HEK293T (cell line): Measurements from ENCODE around the gene PLA2G10.
"Not testable (repeated sequence)": the region's sequence is repeated elsewhere in the genome, so short reads cannot be mapped to it uniquely, and the experiment has no call there.

Source experiments
- CTCF ChIA-PET: fragments of 350-600 bp; formaldehyde crosslinking; extraction: SDS; loops from one replicate; lab custom pipeline; 2021; ENCODE audit warnings: antibody characterized with exemption, inconsistent platforms; lab: Yijun Ruan, JAX
- POLR2A ChIA-PET: fragments of 350-600 bp; formaldehyde crosslinking; extraction: SDS; loops from one replicate; lab custom pipeline; 2020; ENCODE audit warnings: antibody characterized with exemption, inconsistent platforms; lab: Yijun Ruan, JAX
- DNase-seq: peaks from one replicate; pipeline ENCODE4 v3.0.0; 2012; ENCODE audit warnings: mixed read lengths; ENCODE audit errors: extremely low spot score
- ARNT ChIP-seq: fragments of 450-650 bp; IDR thresholded peaks from 2 replicates; pipeline ENCODE4 v1.6.1; 2017; ENCODE audit warnings: mild to moderate bottlenecking
- BHLHE40 ChIP-seq: fragments of 450-650 bp; IDR thresholded peaks from 2 replicates; pipeline ENCODE4 v1.6.1; 2016; ENCODE audit warnings: mild to moderate bottlenecking, moderate library complexity, borderline replicate concordance
- CTBP1 ChIP-seq: fragments of 450-650 bp; IDR thresholded peaks from 2 replicates; pipeline ENCODE4 v1.6.1; 2016; ENCODE audit warnings: borderline replicate concordance
- FOXA1 ChIP-seq: fragments of 450-650 bp; IDR thresholded peaks from 2 replicates; pipeline ENCODE4 v1.6.1; 2016; ENCODE audit warnings: mild to moderate bottlenecking
- HDGF ChIP-seq: fragments of 450-650 bp; IDR thresholded peaks from 2 replicates; pipeline ENCODE4 v1.6.1; 2017; ENCODE audit warnings: antibody characterized with exemption, borderline replicate concordance
- L3MBTL2 ChIP-seq: fragments of 450-650 bp; conservative IDR thresholded peaks from 2 replicates; pipeline ENCODE4 v1.6.1; 2016; ENCODE audit warnings: mild to moderate bottlenecking
- LEF1 ChIP-seq: fragments of 450-650 bp; IDR thresholded peaks from 2 replicates; pipeline ENCODE4 v1.6.1; 2017; ENCODE audit warnings: mild to moderate bottlenecking, borderline replicate concordance
- NFRKB ChIP-seq: fragments of 450-650 bp; IDR thresholded peaks from 2 replicates; pipeline ENCODE4 v1.6.1; 2016; ENCODE audit warnings: mild to moderate bottlenecking, moderate library complexity
- SP1 ChIP-seq: fragments of 450-650 bp; IDR thresholded peaks from 2 replicates; pipeline ENCODE4 v1.6.1; 2017
- SUZ12 ChIP-seq: fragments of 450-650 bp; IDR thresholded peaks from 2 replicates; pipeline ENCODE4 v1.6.1; 2016; ENCODE audit warnings: mild to moderate bottlenecking
- ZNF384 ChIP-seq: fragments of 450-650 bp; IDR thresholded peaks from 2 replicates; pipeline ENCODE4 v1.6.1; 2016
- TF ChIP-seq, protein P1 (sequence below): fragments of 450-650 bp; IDR thresholded peaks from 2 replicates; pipeline ENCODE4 v1.6.1; 2016

Gene PLA2G10

DNA sequence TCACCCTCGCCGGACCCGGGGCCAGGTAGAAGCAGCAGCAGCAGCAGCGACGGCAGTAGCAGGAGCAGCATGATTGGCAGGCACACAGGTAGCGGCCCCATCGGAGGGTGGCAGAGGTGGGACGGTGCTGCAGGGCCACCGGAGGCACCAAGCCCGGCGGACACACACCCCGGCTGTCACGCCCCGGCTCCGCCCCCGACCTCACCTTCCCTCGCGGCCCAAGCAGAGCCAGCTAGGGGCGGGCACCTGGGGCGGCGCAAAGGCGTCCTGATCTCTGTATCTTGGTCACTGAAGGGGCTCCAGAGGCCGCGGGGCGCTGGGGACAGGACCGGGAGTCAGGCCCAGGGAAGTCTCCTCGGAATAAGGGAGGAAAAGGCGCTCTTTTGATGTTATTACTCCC lies at the start of gene PLA2G10:
PLA2G10 (minus strand) TSS at position 180 of the 400 bp plus-strand sequence; CDS start at position 101, 79 bp downstream.
- POLR2A ChIA-PET, DNase-seq, CTCF ChIA-PET: not testable (repeated sequence)

- POLR2A ChIA-PET, CTCF ChIA-PET, DNase-seq: not testable (repeated sequence)
These were observed 48.4 kb upstream of the PLA2G10 start, which contains the start of gene NPIPA2 for GRCh38 chr16:14742273-14743128. NPIPA2 (plus strand) TSS chr16:14742533; CDS start chr16:14748066, 5,533 bp downstream.

GRCh38 chr16:14741794-14742193 lies 47.7 kb upstream of the PLA2G10 start:
- POLR2A ChIA-PET, CTCF ChIA-PET, DNase-seq: not testable (repeated sequence)

DNA sequence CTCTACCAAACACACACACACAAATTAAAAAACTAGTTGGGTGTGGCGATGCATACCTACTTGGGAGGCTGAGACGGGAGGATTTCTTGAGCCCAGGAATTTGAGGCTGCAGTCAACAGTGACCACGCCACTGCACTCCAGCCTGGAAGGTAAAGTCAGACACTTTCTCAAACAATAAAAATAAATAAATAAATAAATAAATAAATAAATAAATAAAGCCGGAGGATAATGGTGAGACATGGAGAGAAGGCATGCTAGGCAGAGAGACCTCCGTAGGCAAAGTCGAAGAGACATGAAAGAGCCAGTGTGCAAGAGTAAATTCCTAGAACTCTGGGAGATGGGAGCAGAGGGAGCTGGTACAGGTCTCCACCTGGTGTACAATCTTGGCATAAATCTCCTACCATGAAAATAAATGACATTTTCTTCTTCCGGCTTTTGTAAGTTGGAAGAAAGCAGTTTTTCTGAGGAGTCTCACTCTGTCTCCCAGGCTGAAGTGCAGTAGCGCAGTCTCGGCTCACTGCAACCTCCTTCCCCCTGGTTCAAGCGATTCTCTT lies 46.8 kb upstream of the PLA2G10 start:
- DNase-seq, CTCF ChIA-PET, POLR2A ChIA-PET: not testable (repeated sequence)

DNA sequence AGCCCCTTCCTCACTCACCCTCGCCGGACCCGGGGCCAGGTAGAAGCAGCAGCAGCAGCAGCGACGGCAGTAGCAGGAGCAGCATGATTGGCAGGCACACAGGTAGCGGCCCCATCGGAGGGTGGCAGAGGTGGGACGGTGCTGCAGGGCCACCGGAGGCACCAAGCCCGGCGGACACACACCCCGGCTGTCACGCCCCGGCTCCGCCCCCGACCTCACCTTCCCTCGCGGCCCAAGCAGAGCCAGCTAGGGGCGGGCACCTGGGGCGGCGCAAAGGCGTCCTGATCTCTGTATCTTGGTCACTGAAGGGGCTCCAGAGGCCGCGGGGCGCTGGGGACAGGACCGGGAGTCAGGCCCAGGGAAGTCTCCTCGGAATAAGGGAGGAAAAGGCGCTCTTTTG lies 39.1 kb upstream of the PLA2G10 start:
- CTCF ChIA-PET, DNase-seq, POLR2A ChIA-PET: not testable (repeated sequence)

DNA sequence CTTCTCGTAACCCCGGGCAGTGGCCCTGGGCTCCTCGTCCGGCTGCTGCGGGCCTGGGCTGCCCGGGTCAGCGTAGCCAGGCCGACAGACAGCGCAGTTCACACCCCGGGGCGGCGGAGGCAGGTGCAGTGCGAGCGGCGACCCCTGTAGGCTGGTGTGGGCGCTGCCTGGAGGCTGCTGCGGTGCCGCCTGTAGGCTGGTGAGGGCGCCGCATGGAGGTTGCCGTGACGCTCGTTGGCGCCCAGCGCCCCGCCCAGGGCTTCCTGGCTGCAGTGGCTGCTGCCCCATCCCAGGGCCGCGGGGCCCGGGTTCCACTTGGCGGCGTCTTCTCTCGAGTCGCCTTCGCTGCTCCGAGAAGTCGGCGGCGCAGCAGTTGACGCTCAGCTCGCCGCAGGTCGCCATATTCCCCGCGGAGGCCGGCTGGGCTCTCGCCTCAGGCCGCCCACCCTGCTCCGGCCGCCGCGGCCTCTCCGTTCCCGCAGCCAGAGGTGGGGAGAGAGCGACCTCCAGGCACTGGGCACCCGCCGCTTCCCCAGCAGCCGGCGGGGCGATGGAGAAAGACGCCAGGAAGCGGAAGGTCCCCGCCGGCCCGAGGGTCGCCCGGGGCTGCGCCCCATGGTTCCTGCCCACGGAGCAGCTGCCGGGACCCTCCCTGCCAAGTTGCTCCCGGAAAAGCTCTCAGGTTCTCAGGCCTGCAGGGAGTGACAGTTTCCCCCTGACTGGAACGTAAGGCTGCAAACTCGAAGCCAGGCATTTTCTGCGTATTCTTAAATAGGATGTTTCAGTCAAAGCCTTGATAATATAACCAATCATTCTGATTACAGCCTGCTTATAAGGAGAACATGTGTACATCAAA lies 9.3 kb upstream of the PLA2G10 start, which contains the start of gene NPIPA3:
NPIPA3 (plus strand) TSS at position 256 of the 856 bp plus-strand sequence. CDS start 5,533 bp downstream, outside the sequence.
- POLR2A ChIA-PET: not testable (repeated sequence)

DNA sequence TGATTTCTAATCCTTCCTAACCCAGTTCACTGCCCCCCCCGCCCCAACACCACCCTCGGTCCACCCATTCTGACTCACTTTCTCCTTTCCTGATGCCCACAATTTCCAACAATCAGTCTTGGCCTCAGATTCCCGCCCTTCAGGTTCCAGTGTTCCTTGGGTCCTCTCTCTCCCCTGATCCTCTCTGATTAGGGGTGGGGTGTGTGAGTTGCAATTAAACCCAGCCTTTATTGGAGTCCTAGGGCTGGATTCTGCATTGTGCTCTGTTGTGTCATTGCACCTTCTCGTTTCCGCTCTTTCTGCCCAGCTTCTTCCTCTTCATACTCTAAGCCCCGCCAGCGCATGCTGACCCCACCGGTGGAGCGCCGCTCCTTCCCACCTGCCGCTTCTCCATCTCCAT lies 8.6 kb upstream of the PLA2G10 start:
- DNase-seq, CTCF ChIA-PET, POLR2A ChIA-PET: not testable (repeated sequence)

More for the DNA sequence above, 9.3 kb upstream of the PLA2G10 start, which contains the start of gene NPIPA3:
- DNase-seq, CTCF ChIA-PET: not testable (repeated sequence)

DNA sequence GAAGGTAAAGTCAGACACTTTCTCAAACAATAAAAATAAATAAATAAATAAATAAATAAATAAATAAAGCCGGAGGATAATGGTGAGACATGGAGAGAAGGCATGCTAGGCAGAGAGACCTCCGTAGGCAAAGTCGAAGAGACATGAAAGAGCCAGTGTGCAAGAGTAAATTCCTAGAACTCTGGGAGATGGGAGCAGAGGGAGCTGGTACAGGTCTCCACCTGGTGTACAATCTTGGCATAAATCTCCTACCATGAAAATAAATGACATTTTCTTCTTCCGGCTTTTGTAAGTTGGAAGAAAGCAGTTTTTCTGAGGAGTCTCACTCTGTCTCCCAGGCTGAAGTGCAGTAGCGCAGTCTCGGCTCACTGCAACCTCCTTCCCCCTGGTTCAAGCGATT lies 7.8 kb upstream of the PLA2G10 start:
- CTCF ChIA-PET: not testable (repeated sequence)

DNA sequence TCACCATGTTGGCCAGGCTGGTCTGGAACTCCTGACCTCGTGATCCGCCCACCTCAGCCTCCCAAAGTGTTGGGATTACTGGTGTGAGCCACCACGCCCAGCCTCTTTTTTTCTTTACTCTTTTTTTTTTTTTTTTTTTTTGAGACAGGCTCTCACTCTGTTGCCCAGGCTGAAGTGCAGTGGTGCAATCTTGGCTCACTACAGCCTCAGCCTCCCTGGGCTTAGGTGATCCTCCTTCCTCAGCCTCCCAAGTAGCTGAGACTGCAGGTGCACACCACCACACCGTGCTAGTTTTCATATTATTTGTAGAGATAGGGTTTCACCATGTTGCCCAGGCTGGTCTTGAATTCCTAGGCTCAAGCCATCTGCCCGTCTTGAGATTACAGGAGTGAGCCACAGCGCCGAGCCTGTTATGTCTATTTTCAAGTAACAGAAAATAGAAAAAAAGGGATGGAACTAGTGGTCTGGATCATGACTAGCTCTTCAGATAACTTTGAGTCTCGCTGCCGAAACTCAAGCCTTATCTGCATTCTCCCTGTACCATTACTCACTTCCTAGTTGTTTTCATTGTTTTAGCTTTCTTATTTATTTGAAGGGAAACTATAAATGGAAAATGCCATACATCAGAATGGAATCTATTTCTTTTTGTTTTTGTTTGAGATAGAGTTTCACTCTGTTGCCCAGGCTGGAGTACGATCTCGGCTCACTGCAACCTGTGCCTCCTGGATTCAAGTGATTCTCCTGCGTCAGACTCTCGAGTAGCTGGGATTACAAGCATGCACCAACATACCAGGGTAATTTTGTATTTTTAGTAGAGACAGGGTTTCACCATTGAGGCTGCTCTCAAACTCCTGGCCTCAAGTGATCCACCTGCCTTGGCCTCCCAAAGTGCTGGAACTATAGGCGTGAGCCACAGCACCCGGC lies 8.0 kb downstream of the PLA2G10 start:
- DNase-seq, POLR2A ChIA-PET, CTCF ChIA-PET: not testable (repeated sequence)

More for the DNA sequence above, 7.8 kb upstream of the PLA2G10 start:
- POLR2A ChIA-PET, DNase-seq: not testable (repeated sequence)

GRCh38 chr16:14682121-14682520 lies 12.0 kb downstream of the PLA2G10 start:
- ChIA-PET CTCF (interaction anchor here (0.6 kb wide), 1 partner anchor 27 kb away, joined by 3 read pairs; no protein-coding TSS in a partner anchor), POLR2A (no interaction called here)
- TF ChIP-seq NFRKB: no peak
- TF ChIP-seq SP1: no peak
- no peak for TF ChIP-seq HDGF
- no peak for TF ChIP-seq BHLHE40
- TF ChIP-seq ARNT: no peak
- TF ChIP-seq FOXA1: no peak
- TF ChIP-seq LEF1: no peak
- no peak for TF ChIP-seq CTBP1
- TF ChIP-seq, protein P1, sequence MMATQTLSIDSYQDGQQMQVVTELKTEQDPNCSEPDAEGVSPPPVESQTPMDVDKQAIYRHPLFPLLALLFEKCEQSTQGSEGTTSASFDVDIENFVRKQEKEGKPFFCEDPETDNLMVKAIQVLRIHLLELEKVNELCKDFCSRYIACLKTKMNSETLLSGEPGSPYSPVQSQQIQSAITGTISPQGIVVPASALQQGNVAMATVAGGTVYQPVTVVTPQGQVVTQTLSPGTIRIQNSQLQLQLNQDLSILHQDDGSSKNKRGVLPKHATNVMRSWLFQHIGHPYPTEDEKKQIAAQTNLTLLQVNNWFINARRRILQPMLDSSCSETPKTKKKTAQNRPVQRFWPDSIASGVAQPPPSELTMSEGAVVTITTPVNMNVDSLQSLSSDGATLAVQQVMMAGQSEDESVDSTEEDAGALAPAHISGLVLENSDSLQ: no peak
- TF ChIP-seq ZNF384: no peak
- no peak for TF ChIP-seq SUZ12
- TF ChIP-seq L3MBTL2: no peak
- no peak for DNase-seq
